Skeletal muscle tissue (tissue), 4 donors: ENCODE results near the gene CRTC2. TPM values are rescaled to one million over a fixed set of nuclear protein-coding genes. Genes with fewer than 3 reads are reported as not detected.
A peak's percentile ranks its signal among the peaks of the same experiment; 100 is the strongest.

ENCODE experiments used
- H3K27ac ChIP-seq: one replicate; pipeline ENCODE4 v1.7.0; 2013; ENCODE audit warnings: mild to moderate bottlenecking, low read depth, low read length, inconsistent platforms
- H3K27me3 ChIP-seq, 3 donors: one replicate each; pipeline ENCODE4 v1.7.0; 2013; ENCODE audit warnings: low read length in 3 of 3; ENCODE audit not compliant: control insufficient read depth in 3 of 3, insufficient read depth in 3 of 3
- H3K36me3 ChIP-seq, 3 donors: one replicate each; pipeline ENCODE4 v1.7.0; 2013; ENCODE audit warnings: low read length in 3 of 3; ENCODE audit not compliant: control insufficient read depth in 3 of 3, insufficient read depth in 3 of 3
- H3K4me1 ChIP-seq, 3 donors: one replicate each; pipeline ENCODE4 v1.7.0; 2013; ENCODE audit warnings: low read length in 3 of 3, mild to moderate bottlenecking in 3 of 3; ENCODE audit not compliant: control insufficient read depth in 3 of 3, insufficient read depth in 3 of 3
- H3K4me3 ChIP-seq, 3 donors: one replicate each; pipeline ENCODE4 v1.7.0; 2013; ENCODE audit warnings: low read length in 3 of 3
- H3K9ac ChIP-seq, 3 donors: one replicate each; pipeline ENCODE4 v1.7.0; 2013; ENCODE audit warnings: low read length in 3 of 3, mild to moderate bottlenecking in 3 of 3, moderate library complexity in 2 of 3, low read depth in 1 of 3
- H3K9me3 ChIP-seq, 3 donors: one replicate each; pipeline ENCODE4 v1.7.0; 2013; ENCODE audit warnings: low read length in 3 of 3; ENCODE audit not compliant: control insufficient read depth in 3 of 3
- total RNA-seq: library from RNA; depleted of rRNA; stranded (reverse); fragments of >200 nt; gene quantifications from one replicate; pipeline ENCODE4 v1.2.3, GENCODE V29; 2014
- donor health status: Osteomylitis.

CRTC2 gene
- total RNA-seq, 1 donor from 2014 or later = 3.1 TPM

GRCh38 chr1:153933430-153933829, 25.0 kb downstream of the CRTC2 start:
- Histone ChIP-seq H3K27me3 (no peaks in the 10 kb centered on the region), H3K9ac (no peak overlapping the region), H3K4me1 (peaks cover 0 to 4% (median 0%) of the 10 kb centered on the region in 3 donors), H3K9me3 (no peaks in the 10 kb centered on the region), H3K4me3 (no peak overlapping the region), H3K36me3 (peaks cover 69 to 77% (median 72%) of the 10 kb centered on the region in 3 donors), H3K27ac (no peak overlapping the region)

DNA sequence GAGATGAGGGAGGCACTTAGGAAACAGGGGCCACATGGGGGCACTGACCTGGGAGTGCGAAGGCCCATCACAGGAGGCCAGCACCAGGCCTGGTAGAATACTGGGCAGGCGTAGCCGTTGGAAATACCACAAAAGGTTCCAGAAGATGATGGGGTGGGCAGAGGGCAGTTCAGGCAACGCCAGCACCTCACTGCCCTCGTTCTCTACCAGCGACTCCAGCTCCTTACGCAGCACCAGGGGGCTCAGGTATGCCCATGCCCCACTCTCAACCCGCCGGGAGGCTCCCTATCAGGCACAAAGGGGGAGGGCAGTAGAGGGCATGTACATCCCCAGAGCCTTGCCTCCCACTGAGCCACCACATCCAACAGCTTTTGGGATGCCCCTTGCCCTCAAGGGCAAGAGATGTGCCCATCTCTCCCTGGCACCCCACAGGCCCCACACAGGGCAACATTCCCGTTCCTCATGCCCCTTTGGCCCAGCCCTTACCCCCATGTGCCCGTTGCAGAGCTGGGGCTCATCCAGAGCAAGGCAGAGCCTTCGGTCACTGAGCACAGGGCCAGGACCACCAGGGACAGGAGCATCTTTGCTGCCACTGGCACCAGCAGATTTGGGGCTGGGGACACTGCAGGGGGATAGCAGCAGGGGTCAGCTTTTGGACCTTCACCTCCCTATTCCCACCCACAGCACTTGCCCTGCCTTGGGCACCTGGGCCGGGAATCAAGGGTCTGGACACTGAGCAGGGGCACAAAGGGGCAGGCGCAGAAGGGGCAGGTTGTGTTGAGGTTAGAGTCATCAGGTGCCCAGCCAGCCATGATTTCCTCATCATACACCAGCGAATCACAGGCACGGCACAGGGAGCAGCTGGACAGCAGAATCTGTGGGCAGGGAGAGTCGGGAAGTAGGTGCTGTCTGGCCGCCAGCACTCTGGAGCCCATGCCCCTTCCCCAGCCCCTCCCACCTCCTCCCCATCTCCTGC, 26.0 kb downstream of the CRTC2 start:
- H3K27me3 ChIP-seq = no peaks in the 10 kb centered on the region
- peaks cover 64 to 71% (median 67%) of the 10 kb centered on the region in 3 donors for H3K36me3 ChIP-seq

DNA sequence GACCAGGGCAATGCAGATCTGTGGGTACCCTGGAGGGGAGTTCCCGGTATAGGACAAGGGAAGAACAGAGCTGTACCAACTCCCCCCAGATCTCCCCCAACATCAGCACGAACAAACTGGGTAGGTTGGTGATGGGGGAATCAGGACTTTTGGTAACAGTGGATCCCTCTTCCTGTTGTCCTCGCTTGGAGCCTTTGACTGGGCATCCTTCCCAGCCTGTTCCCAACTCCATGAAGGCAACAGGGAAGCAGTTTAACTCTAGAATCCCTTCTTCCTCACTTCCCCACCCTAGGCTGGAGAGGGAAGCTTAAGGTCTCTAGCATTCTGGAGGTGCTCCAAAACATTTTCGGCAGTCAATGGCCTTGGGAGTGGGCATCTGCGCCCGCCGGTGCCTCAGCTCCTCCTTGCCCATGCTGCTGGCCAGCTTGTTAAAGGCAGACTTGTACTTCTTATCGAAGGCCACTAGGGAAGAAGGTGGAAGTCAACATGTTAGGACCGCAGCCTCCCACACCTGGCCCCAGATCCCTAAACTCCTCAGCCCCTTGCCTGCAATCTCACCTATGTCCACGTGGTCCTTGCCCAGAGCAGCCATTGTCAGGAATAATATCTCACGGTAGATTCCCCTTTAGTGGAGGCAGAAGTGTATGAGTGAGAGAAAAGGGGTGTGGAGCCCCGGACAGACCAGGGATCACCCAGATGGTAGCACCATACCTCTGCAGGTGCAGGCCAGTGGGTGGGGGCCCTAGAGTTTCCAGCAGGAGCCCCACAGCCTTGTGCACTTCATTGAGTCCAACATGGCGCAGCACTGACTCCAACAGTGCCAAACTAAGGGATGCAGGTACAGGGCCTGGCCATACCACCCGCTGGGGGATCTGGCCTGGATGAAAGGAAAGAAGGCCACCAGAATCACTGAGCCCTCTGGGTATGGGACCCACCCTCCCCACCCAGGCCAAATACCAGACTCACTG, 28.1 kb downstream of the CRTC2 start:
- Histone ChIP-seq H3K36me3 (peaks cover 42 to 52% (median 46%) of the 10 kb centered on the region in 3 donors), H3K9ac (no peak overlapping the region), H3K27ac (no peak overlapping the region), H3K27me3 (no peaks in the 10 kb centered on the region), H3K4me1 (peaks cover 0 to 6% (median 0%) of the 10 kb centered on the region in 3 donors), H3K9me3 (no peaks in the 10 kb centered on the region), H3K4me3 (no peak overlapping the region)

More for the DNA sequence above, 26.0 kb downstream of the CRTC2 start:
- Histone ChIP-seq H3K9me3 (no peaks in the 10 kb centered on the region), H3K27ac (no peak overlapping the region), H3K9ac (no peak overlapping the region), H3K4me3 (no peak overlapping the region), H3K4me1 (peaks cover 0 to 6% (median 0%) of the 10 kb centered on the region in 3 donors)

DNA sequence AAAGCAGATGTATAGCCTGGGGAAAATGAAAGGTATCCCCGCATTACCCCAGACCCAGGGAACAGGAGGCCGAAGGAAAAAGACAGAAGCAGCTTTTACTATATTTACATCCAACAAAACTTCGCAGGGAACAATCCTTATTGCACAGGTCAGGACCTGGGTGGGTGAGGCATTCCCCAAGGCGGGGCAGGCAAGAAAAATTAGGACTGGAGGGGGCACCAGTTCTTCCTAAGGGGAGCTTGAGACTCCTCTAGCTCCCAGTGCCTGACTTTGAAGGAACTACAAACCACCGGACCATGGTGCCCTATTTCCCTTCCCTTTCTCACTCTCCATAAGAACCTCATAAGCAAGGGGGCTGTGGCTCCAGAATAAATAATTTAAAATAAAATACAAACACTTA, 29.0 kb downstream of the CRTC2 start:
- Histone ChIP-seq H3K9me3 (no peaks in the 10 kb centered on the region), H3K27ac (no peak overlapping the region), H3K36me3 (peaks cover 34 to 46% (median 39%) of the 10 kb centered on the region in 3 donors), H3K27me3 (no peaks in the 10 kb centered on the region), H3K9ac (no peak overlapping the region), H3K4me3 (no peak overlapping the region), H3K4me1 (peaks cover 0 to 6% (median 0%) of the 10 kb centered on the region in 3 donors)

DNA sequence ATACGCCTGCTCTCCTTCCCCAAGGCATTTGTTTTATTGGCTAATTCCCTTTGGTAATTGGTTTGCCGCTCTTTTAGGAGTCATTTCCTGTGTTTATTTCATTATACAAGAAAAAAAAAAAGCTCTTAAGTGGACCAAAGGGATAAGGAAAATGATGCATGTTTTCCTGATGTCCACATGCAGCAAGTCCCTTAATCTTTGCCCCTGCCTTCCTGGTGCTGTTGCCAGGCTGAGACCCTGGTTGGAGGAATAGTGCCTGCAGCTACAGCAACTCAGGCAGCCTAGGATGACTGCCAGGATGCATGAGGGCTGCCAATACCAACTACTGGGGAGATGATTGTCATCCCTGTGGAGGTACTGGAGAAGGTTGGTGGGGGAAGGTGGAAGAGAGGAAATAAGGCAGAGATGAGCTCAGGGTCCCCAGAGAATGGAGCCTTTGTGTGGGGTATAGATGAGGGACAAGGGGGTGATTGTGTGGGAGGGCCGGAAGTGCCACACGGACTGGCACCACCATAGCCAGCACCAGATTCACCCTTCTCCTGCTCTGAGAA, 29.5 kb downstream of the CRTC2 start:
- no peak overlapping the region for H3K4me3 ChIP-seq
- peak overlapping the region in 1 of 3 donors; percentile 35 for H3K9ac ChIP-seq
- H3K4me1 ChIP-seq = peaks cover 2 to 6% (median 4%) of the 10 kb centered on the region in 3 donors
- H3K9me3 ChIP-seq = no peaks in the 10 kb centered on the region
- no peak overlapping the region for H3K27ac ChIP-seq
- no peaks in the 10 kb centered on the region for H3K27me3 ChIP-seq
- H3K36me3 ChIP-seq = peaks cover 34 to 41% (median 35%) of the 10 kb centered on the region in 3 donors

DNA sequence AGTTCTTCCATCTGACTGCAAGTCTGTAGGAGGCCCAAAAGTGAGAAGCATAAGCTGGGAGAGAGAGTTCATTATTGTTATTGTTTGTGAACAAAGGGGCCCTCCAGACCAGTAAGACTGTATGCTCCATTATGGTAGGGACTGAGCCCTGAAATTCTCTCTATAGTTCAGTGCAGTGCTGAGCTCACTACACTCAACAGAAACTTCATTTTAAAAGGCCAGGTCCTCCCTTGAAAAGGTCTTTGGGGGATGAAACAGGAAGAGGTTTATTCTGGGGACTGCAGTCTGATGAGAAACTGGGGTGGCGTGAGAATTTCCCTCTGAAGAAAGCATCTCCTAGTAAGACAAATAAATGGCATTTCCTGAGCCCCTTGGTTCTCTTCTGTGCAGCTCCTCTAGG, 30.2 kb downstream of the CRTC2 start:
- H3K4me1 ChIP-seq = peaks cover 9 to 10% (median 9%) of the 10 kb centered on the region in 3 donors
- peaks cover 29 to 36% (median 31%) of the 10 kb centered on the region in 3 donors for H3K36me3 ChIP-seq
- no peak overlapping the region for H3K27ac ChIP-seq
- H3K4me3 ChIP-seq = no peak overlapping the region
- no peaks in the 10 kb centered on the region for H3K9me3 ChIP-seq
- no peaks in the 10 kb centered on the region for H3K27me3 ChIP-seq
- no peak overlapping the region for H3K9ac ChIP-seq

GRCh38 chr1:153926405-153926804, 32.0 kb downstream of the CRTC2 start:
- Histone ChIP-seq H3K9me3 (no peaks in the 10 kb centered on the region), H3K36me3 (peaks cover 15 to 22% (median 18%) of the 10 kb centered on the region in 3 donors), H3K4me1 (peaks cover 14 to 16% (median 15%) of the 10 kb centered on the region in 3 donors), H3K4me3 (no peak overlapping the region), H3K27me3 (no peaks in the 10 kb centered on the region), H3K27ac (no peak overlapping the region), H3K9ac (no peak overlapping the region)

- Histone ChIP-seq H3K27me3 (no peaks in the 10 kb centered on the region), H3K36me3 (no peaks in the 10 kb centered on the region), H3K9me3 (no peaks in the 10 kb centered on the region), H3K4me3 (peak within 1 kb of the TSS; percentile 80 to 97 (median 97)), H3K9ac (peak within 1 kb of the TSS; percentile 82 to 93 (median 92)), H3K27ac (peak within 1 kb of the TSS; percentile 69), H3K4me1 (peaks cover 33 to 40% (median 34%) of the 10 kb centered on the region in 3 donors)
These were observed 35.2 kb downstream of the CRTC2 start, which contains the start of gene GATAD2B for GRCh38 chr1:153922972-153923925. TSS of gene GATAD2B (minus strand) at chr1:153922972. CDS start at chr1:153828347, 94,625 bp downstream.
